DMS153 (cell line): ENCODE results near the gene LRPAP1.

Experiments
- DNase-seq: peaks from one replicate; lab custom pipeline; 2025; lab: John Stamatoyannopoulos, UW

The LRPAP1 gene

GRCh38 chr4:3473181-3473950, 58.9 kb downstream of the LRPAP1 start:
- DNase-seq = no peak

- no peak for DNase-seq
Measured at GRCh38 chr4:3472411-3473141, 59.6 kb downstream of the LRPAP1 start.

DNA sequence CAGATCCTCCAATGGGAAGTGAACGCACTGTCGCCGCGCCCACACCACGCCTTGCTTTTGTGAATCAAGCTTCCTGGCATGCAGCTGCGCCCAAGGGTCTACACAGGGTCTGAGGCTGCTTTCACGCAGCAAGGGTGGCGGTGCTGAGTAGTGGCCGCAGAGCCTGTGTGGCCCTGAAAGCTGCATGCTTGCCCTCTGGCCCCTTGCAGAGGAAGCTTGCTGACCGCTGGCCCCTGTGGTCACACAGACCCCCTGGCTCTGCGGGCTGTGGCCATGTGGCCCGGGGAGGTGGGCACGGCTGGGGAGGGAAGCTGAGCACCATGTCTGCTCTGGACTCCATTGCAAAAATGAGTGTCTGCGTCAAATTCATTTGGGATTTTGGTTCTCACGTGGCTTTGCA, 60.3 kb downstream of the LRPAP1 start:
- DNase-seq = no peak

DNA sequence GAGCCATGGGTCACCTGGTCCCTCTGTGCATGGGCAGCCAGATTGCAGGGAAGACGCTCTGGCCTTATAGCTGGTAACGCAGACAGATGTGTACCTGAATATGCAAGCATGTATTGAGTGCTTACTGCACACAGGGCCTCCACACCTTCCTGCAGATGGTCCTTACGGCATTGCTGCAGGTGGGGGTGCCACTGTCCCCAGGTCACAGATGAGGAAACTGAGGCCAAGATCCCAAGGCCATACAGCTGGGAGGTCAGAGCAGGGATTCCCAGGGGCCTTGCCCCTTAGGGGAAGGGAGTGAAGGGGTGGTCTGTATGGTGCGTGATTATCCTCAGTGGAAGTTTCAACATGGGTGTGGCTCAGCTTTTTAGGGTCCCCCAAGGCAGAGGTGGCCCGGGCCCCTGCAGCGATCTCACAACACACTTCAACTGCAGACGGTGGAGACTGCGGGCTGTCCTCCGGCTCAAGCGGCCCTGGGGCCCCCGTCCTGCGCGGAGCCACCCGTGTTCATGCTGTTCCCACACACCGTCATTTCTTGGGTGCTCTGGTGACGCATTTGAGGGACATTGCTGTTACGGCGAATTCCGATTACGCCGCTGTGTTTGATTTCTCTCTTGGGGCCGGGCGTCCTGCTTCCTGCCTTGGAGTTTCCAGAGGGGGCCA, 61.0 kb downstream of the LRPAP1 start:
- no peak for DNase-seq

GRCh38 chr4:3470244-3471097, 61.8 kb downstream of the LRPAP1 start:
- DNase-seq = no peak

DNA sequence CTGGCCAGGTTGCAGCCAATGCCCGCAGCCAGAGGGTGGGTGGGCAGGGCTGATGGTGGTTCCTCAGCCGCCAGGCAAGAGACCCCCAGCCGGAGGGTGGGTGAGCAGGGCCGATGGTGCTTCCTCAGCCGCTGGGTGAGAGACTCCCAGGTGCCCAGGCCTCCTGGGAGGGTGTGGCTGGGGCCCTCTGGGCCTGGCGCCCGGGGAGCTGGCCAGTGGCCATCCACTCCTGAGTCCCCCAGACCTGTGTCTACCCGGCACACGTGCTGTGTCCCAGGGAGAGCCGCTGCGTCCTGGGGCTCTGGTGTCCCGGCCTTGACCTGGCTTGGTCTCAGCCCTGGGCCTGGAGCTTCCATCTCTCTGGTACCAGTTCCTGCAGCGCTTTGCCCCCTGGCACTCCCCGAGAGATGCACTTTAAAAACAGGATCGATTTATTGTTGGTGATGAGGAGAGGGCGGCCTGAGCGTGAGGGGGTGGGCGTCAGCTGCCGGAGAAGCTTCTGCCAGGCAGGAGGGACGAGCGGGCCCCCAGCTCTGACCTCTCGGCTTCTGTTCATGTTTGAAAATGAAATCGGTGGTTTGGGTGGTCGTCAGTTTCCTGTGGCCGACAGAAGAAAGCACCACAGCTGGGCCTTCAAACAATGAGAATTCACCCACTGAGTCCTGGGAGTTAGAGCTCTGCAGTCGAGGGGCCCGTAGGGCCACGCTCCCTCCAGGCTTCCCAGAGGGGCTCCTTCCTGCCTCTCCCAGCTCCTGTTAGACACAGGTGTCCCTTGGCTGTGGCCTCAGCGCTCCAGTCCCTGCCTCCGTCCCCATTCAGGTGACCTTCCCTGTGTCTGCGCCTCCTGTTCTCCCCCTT, 62.6 kb downstream of the LRPAP1 start:
- DNase-seq = no peak

GRCh38 chr4:3468804-3469203, 63.4 kb downstream of the LRPAP1 start:
- no peak for DNase-seq

DNA sequence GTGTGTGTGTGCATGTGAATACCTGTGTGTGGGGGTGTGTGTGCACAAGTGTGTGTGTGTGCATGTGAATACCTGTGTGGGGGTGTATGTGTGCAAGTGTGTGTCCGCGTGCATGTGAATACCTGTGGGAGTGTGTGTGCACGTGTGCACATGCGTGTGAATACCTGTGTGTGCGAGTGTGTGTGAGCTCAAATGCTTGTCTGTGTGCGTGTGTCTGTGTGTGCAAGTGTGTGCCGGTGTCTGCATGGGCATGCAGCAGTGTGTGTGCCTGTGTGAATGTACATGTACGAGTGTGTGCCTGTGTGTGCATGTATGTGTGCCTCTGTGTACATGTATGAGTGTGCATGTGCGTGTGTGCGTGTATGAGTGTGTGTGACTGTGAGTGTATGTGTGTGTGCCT, 64.1 kb downstream of the LRPAP1 start:
- DNase-seq = no peak

DNA sequence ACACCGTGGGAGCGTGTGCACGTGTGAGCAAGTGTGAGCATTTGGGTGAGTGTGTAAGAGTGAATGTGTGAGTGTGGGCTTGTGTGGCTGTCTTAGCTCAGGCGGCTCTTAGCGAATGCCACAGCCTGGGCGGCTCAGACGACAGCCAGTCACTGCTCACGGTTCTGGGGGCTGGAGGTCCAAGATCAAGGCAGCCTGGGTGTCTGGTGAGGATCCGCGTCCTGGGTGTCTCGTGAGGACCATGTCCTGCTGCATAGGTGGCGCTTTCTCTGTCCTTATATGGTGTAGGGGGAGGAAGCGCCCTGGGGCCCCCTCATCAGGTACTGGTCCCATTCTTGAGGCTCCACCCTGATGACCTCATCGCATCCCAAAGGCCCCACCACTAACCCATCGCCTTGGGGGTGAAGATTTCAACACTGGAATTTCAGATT, 64.6 kb downstream of the LRPAP1 start:
- DNase-seq = no peak

DNA sequence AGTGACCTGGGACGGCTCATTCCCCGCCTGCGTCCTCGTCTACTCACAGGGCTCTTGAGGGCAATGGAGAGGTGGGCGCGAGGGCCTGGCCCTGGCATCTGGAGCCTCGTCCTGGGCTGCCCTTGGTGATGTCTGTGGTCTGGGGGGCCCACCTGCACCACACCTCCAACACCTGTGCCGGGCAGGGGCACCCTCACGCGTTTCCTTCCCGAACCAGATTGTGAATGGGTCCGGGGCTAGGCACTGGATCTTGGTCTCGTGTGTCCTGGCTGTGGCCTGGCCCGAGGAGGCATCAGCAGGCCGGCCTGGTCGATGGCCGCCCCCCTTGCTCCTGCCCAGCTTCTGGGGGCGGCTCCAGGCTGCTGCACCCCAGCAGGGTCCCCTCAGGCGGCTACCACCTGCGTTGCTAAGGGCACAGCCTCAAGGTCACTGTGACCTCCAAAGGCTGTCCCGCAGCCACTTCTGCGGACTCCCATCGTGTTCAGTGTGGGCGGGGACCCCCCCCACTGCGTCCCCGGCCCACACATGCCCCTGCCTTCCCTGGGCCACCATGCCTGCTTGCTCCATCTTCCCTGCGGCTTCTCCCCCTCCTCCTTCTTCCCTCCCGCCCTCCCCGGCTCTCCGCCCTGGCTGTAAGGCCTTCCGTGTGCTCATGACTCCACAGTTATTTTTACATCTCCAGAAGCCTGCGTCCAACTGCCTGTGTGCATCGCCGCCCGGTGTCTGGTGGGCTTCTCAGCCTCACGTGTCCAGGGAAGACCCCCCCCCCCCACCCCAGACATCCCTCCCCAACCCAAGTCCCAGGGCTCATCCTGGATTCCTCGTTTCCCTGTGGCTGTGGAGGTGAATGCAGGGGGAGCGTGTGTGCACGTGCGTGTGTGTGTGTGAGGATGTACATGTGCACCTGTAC, 65.3 kb downstream of the LRPAP1 start:
- no peak for DNase-seq

GRCh38 chr4:3465698-3466671, 66.2 kb downstream of the LRPAP1 start:
- no peak for DNase-seq

DNA sequence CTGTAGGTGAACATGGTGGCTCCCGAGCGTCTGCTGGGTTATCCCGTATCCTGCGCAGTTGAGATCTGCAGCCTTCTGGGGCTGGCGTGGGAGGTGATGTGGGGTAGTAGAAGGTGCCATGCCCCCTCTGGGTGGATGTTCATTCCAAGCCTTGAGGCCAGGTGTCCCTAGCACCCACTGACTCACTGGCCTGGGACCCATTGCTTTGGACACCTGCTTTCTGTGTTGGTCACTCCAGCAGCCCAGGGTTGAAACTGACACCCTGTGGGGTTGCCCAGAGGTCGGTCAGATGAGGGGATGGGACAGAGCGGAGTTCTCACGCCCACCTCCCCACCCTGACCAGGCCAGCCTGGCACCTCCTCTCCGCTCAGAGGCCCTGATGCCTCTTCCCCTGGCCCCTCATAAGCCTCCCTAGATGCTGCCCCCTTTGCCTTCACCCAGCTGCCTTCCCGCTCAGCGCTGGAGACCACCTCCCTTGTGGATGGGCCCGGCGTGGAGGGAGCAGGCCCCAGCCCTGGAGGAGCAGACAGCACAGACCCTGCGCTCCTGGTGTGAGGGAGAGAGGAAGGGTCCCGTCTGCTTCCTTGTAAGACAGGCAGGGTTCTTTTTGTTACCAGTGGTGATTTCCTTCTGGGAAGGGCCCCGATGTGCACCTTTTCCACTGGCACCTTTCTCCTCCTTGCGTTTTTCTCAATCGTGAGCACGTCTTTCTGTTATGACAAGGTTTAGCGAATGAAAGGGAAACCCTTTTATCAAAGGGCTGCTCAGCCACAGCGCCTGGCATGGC, 67.1 kb downstream of the LRPAP1 start:
- DNase-seq = no peak

GRCh38 chr4:3464349-3464905, 67.8 kb downstream of the LRPAP1 start:
- no peak for DNase-seq

- no peak for DNase-seq
Measured at GRCh38 chr4:3463556-3464348, 68.5 kb downstream of the LRPAP1 start.

- no peak for DNase-seq
Measured at GRCh38 chr4:3462790-3463415, 69.3 kb downstream of the LRPAP1 start, which contains the start of gene DOK7. Gene DOK7 (plus strand): TSS chr4:3463306. CDS start chr4:3463376, 70 bp downstream.

DNA sequence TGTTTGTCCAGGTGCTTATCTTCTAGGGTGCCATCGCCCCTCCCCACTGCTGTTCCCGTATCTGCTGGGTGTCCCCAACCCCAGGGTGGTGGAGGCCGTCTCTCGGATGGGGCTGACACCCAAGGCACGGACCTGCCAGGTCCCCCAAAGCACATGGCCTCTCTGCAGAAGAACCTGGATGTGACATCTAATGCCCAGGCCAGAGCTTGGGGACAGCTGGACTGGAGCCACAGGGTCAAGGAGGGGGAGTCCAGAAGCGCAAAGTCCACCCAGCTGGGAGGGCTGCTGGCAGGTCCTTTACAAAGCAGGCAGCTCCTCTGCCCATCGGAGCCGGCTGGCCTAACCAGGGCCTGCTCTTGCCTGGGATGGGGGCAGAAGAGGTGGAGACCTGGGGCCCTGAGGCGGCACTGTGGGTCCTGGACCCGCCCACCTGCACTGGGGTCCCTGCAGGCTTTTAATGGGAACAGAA, 69.9 kb downstream of the LRPAP1 start:
- no peak for DNase-seq
